DOHH2 (cell line): ENCODE results near the gene TMCC1.

Source experiments
- CTCF ChIP-seq: fragments of 200-600 bp; sonication (generic); IDR thresholded peaks from one replicate; pipeline ENCODE4 v1.5.1; 2014; ENCODE audit warnings: antibody characterized with exemption, mild to moderate bottlenecking, low read depth, low read length; ENCODE audit not compliant: poor library complexity, severe bottlenecking
- EZH2phosphoT487 ChIP-seq: fragments of 200-600 bp; sonication (generic); IDR thresholded peaks from 2 replicates; pipeline ENCODE4 v1.6.1; 2017; ENCODE audit warnings: borderline replicate concordance, mild to moderate bottlenecking, antibody characterized with exemption, low read length, moderate library complexity, mixed read lengths

GRCh38 chr3:129697229-129697969 lies 196.1 kb downstream of the TMCC1 start:
- TF ChIP-seq CTCF, result no peak
- TF ChIP-seq EZH2phosphoT487, result no peak
